ENCODE results near the gene CRAT. TPM values are rescaled to one million over a fixed set of nuclear protein-coding genes. Genes with fewer than 3 reads are reported as not detected.

CRAT gene
- total RNA-seq, 1 donor from 2014 or later, result 19.0 TPM

DNA sequence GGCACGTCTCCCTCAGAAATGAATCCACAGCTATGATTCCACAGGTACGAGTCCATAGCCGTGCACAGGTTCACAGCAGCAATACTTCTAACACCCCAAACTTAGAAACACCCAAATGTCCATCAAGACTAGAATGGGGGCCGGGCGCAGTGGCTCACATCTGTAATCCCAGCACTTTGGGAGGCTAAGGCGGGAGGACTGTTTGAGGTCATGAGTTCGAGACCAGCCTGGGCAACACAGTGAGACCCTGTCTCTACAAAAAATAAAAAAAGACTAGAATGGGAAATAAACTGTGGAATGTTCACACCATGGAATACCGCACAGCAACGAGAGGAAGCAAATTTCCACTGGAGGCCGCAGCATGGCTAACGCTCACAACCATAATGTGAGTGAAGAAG lies 34.0 kb downstream of the CRAT start:
- Mint-ChIP-seq H3K4me1 (ENCODE audit: low read depth) (peaks cover 7% of the 10 kb centered on the region), H3K27ac (peak overlapping the region; percentile 71), H3K9me3 (ENCODE audit: low read depth) (no peaks in the 10 kb centered on the region), H3K4me3 (ENCODE audit: low read depth) (no peak overlapping the region), H3K27me3 (no peaks in the 10 kb centered on the region), H3K36me3 (ENCODE audit: insufficient read depth) (no peaks in the 10 kb centered on the region)
- TF ChIP-seq, protein P1, sequence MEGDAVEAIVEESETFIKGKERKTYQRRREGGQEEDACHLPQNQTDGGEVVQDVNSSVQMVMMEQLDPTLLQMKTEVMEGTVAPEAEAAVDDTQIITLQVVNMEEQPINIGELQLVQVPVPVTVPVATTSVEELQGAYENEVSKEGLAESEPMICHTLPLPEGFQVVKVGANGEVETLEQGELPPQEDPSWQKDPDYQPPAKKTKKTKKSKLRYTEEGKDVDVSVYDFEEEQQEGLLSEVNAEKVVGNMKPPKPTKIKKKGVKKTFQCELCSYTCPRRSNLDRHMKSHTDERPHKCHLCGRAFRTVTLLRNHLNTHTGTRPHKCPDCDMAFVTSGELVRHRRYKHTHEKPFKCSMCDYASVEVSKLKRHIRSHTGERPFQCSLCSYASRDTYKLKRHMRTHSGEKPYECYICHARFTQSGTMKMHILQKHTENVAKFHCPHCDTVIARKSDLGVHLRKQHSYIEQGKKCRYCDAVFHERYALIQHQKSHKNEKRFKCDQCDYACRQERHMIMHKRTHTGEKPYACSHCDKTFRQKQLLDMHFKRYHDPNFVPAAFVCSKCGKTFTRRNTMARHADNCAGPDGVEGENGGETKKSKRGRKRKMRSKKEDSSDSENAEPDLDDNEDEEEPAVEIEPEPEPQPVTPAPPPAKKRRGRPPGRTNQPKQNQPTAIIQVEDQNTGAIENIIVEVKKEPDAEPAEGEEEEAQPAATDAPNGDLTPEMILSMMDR (IDR thresholded peaks at IDR 0.05; ENCODE audit: unreplicated experiment), result no peak
- no peak for DNase-seq (ENCODE audit: low spot score, unreplicated experiment)

GRCh38 chr9:129075996-129076639 lies 34.5 kb downstream of the CRAT start:
- no peak for DNase-seq (ENCODE audit: low spot score, unreplicated experiment)

DNA sequence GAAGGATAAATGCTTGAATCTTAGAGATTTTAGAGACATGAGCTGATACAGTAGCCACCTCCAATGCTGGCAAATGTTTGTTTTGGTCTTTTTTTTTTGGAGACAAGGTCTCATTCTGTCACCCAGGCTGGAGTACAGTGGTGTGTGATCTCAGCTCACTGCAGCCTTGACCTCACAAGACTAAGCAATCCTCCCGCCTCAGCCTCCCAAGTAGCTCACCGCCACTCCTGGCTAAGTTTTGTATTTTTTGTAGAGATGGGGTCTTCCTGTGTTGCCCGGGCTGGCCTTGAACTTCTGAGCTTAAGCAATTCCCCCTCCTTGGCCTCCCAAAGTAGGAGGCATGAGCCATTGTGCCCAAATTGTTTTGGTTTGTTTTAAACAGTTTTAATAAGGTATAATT lies 36.5 kb downstream of the CRAT start:
- Mint-ChIP-seq H3K4me1 (ENCODE audit: low read depth) (no peaks in the 10 kb centered on the region), H3K4me3 (ENCODE audit: low read depth) (no peak overlapping the region), H3K9me3 (ENCODE audit: low read depth) (no peaks in the 10 kb centered on the region), H3K36me3 (ENCODE audit: insufficient read depth) (no peaks in the 10 kb centered on the region), H3K27me3 (no peaks in the 10 kb centered on the region), H3K27ac (no peak overlapping the region)
- no peak for DNase-seq (ENCODE audit: low spot score, unreplicated experiment)
- TF ChIP-seq, protein P1 (IDR thresholded peaks at IDR 0.05; ENCODE audit: unreplicated experiment), result no peak

More at GRCh38 chr9:129075996-129076639, 34.5 kb downstream of the CRAT start:
- TF ChIP-seq, protein P1 (IDR thresholded peaks at IDR 0.05; ENCODE audit: unreplicated experiment), result no peak
- no peaks in the 10 kb centered on the region for H3K36me3 Mint-ChIP-seq (ENCODE audit: insufficient read depth)
- peak overlapping the region; percentile 49 for H3K27ac Mint-ChIP-seq
- no peaks in the 10 kb centered on the region for H3K27me3 Mint-ChIP-seq
- peaks cover 7% of the 10 kb centered on the region for H3K4me1 Mint-ChIP-seq (ENCODE audit: low read depth)
- no peaks in the 10 kb centered on the region for H3K9me3 Mint-ChIP-seq (ENCODE audit: low read depth)
- H3K4me3 Mint-ChIP-seq (ENCODE audit: low read depth), result no peak overlapping the region

GRCh38 chr9:129073404-129073803 lies 37.2 kb downstream of the CRAT start:
- TF ChIP-seq, protein P1 (IDR thresholded peaks at IDR 0.05; ENCODE audit: unreplicated experiment), result no peak
- peaks cover 2% of the 10 kb centered on the region for H3K36me3 Mint-ChIP-seq (ENCODE audit: insufficient read depth)
- no peak overlapping the region for H3K4me3 Mint-ChIP-seq (ENCODE audit: low read depth)
- no peaks in the 10 kb centered on the region for H3K9me3 Mint-ChIP-seq (ENCODE audit: low read depth)
- DNase-seq (ENCODE audit: low spot score, unreplicated experiment), result no peak
- no peaks in the 10 kb centered on the region for H3K27me3 Mint-ChIP-seq
- H3K27ac Mint-ChIP-seq, result no peak overlapping the region
- H3K4me1 Mint-ChIP-seq (ENCODE audit: low read depth), result no peaks in the 10 kb centered on the region

- TF ChIP-seq, protein P1 (IDR thresholded peaks at IDR 0.05; ENCODE audit: unreplicated experiment), result no peak
- peaks cover 2% of the 10 kb centered on the region for H3K36me3 Mint-ChIP-seq (ENCODE audit: insufficient read depth)
- H3K4me1 Mint-ChIP-seq (ENCODE audit: low read depth), result no peaks in the 10 kb centered on the region
- no peak overlapping the region for H3K4me3 Mint-ChIP-seq (ENCODE audit: low read depth)
- peak overlapping the region; percentile 16 for H3K27ac Mint-ChIP-seq
- no peak for DNase-seq (ENCODE audit: low spot score, unreplicated experiment)
- no peaks in the 10 kb centered on the region for H3K27me3 Mint-ChIP-seq
- H3K9me3 Mint-ChIP-seq (ENCODE audit: low read depth), result no peaks in the 10 kb centered on the region
These were observed 38.4 kb downstream of the CRAT start for GRCh38 chr9:129072171-129072570.
